Mesodermal cell (in vitro differentiated cells): ENCODE data around the gene CAPN8.

Experiments used
- H3K27ac ChIP-seq: 2 replicates; pipeline ENCODE4 v1.7.0; 2013; ENCODE audit warnings: mild to moderate bottlenecking, low read depth, low read length, moderate library complexity; ENCODE audit not compliant: severe bottlenecking
- H3K36me3 ChIP-seq: 2 replicates; pipeline ENCODE4 v1.7.1; 2013; ENCODE audit warnings: mild to moderate bottlenecking, low read length, moderate library complexity; ENCODE audit not compliant: control insufficient read depth, insufficient read depth
- H3K4me1 ChIP-seq: one replicate; pipeline ENCODE4 v1.7.1; 2013; ENCODE audit warnings: mild to moderate bottlenecking, low read length; ENCODE audit not compliant: insufficient read depth, control insufficient read depth, poor library complexity, severe bottlenecking
- H3K4me3 ChIP-seq: 2 replicates; pipeline ENCODE4 v1.7.0; 2013; ENCODE audit warnings: low read length, control low read depth, mild to moderate bottlenecking; ENCODE audit not compliant: insufficient read depth, poor library complexity, severe bottlenecking; ENCODE audit errors: extremely low read depth
- H3K9me3 ChIP-seq: 2 replicates; pipeline ENCODE4 v1.7.1; 2013; ENCODE audit warnings: mild to moderate bottlenecking, low read length, moderate library complexity; ENCODE audit not compliant: control insufficient read depth
- WGBS, 2 experiments: methylation state at CpG; one replicate each; pipeline ENCODE4 v1.1.5; 2013; ENCODE audit warnings: missing lambda C conversion rate in 2 of 2; ENCODE audit not compliant: insufficient coverage in 2 of 2; 5-methylcytosine and 5-hydroxymethylcytosine counted together

Gene CAPN8

GRCh38 chr1:223504741-223505140 lies 160.8 kb downstream of the CAPN8 start:
- Histone ChIP-seq H3K36me3 (no peaks in the 10 kb centered on the region), H3K27ac (no peak overlapping the region), H3K4me1 (peaks cover 9% of the 10 kb centered on the region), H3K4me3 (no peak overlapping the region), H3K9me3 (no peaks in the 10 kb centered on the region)
- 75 to 83% methylated on average over 4 of the region's 4 CpGs for WGBS, 2 experiments

GRCh38 chr1:223503348-223503747 lies 162.2 kb downstream of the CAPN8 start:
- H3K27ac ChIP-seq = no peak overlapping the region
- no peaks in the 10 kb centered on the region for H3K36me3 ChIP-seq
- 83 to 100% methylated on average over 1 of the region's 4 CpGs for WGBS, 2 experiments
- peaks cover 9% of the 10 kb centered on the region for H3K4me1 ChIP-seq
- H3K9me3 ChIP-seq = no peaks in the 10 kb centered on the region
- no peak overlapping the region for H3K4me3 ChIP-seq

- Histone ChIP-seq H3K36me3 (no peaks in the 10 kb centered on the region), H3K9me3 (no peaks in the 10 kb centered on the region), H3K27ac (peak overlapping the region; percentile 30), H3K4me3 (no peak overlapping the region), H3K4me1 (peaks cover 9% of the 10 kb centered on the region)
- 74 to 82% methylated on average over 6 to 9 of the region's 11 CpGs for WGBS, 2 experiments
Measured at GRCh38 chr1:223500560-223501425, 164.7 kb downstream of the CAPN8 start.

- 86 to 91% methylated on average over 4 to 5 of the region's 6 CpGs for WGBS, 2 experiments
- no peak overlapping the region for H3K27ac ChIP-seq
- H3K4me1 ChIP-seq = peaks cover 9% of the 10 kb centered on the region
- H3K9me3 ChIP-seq = no peaks in the 10 kb centered on the region
- no peak overlapping the region for H3K4me3 ChIP-seq
- no peaks in the 10 kb centered on the region for H3K36me3 ChIP-seq
Measured at GRCh38 chr1:223496883-223497282, 168.6 kb downstream of the CAPN8 start.

- Histone ChIP-seq H3K27ac (no peak overlapping the region), H3K4me1 (peaks cover 2% of the 10 kb centered on the region), H3K36me3 (no peaks in the 10 kb centered on the region), H3K4me3 (no peak overlapping the region), H3K9me3 (no peaks in the 10 kb centered on the region)
- WGBS, 2 experiments = 83 to 86% methylated on average over 10 of the region's 11 CpGs
Measured at GRCh38 chr1:223494926-223495645, 170.4 kb downstream of the CAPN8 start.

GRCh38 chr1:223492044-223492443 lies 173.5 kb downstream of the CAPN8 start:
- H3K27ac ChIP-seq = no peak overlapping the region
- no peak overlapping the region for H3K4me3 ChIP-seq
- H3K36me3 ChIP-seq = no peaks in the 10 kb centered on the region
- peaks cover 2% of the 10 kb centered on the region for H3K4me1 ChIP-seq
- WGBS, 2 experiments = 88 to 90% methylated on average over 3 to 6 of the region's 7 CpGs
- H3K9me3 ChIP-seq = no peaks in the 10 kb centered on the region
